GM19238 (cell line): Measurements from ENCODE around the gene ATP11B.
A peak's percentile ranks its signal among the peaks of the same experiment; 100 is the strongest.
"Not testable (repeated sequence)": the region's sequence is repeated elsewhere in the genome, so short reads cannot be mapped to it uniquely, and the experiment has no call there.

Source experiments
- DNase-seq: peaks from one replicate; pipeline ENCODE4 v3.0.0; 2011; ENCODE audit warnings: low spot score; ENCODE audit not compliant: insufficient read length

ATP11B gene

GRCh38 chr3:182794455-182795388, 1.4 kb downstream of the ATP11B start:
- no peak for DNase-seq

GRCh38 chr3:182795389-182795782, 2.1 kb downstream of the ATP11B start:
- peak; percentile 30 for DNase-seq

- no peak for DNase-seq
Observed at GRCh38 chr3:182796310-182796709, 3.0 kb downstream of the ATP11B start.

- DNase-seq: no peak
Observed at GRCh38 chr3:182797876-182798275, 4.6 kb downstream of the ATP11B start.

DNA sequence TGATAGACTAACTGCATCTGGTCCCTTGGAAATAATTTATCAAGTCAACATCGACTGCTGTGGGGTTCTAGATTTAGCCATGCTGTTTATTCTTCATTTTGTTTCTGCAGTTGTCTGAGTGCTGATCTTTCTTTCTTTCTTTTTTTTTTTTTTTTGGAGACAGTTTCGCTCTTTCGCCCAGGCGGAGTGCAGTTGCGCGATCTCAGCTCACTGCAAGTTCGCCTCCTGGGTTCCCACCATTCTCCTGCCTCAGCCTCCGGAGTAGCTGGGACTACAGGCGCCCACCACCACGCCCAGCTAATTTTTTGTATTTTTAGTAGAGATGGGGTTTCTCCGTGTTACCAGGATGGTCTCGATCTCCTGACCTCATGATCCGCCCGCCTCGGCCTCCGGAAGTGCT, 5.8 kb downstream of the ATP11B start:
- not testable (repeated sequence) for DNase-seq

DNA sequence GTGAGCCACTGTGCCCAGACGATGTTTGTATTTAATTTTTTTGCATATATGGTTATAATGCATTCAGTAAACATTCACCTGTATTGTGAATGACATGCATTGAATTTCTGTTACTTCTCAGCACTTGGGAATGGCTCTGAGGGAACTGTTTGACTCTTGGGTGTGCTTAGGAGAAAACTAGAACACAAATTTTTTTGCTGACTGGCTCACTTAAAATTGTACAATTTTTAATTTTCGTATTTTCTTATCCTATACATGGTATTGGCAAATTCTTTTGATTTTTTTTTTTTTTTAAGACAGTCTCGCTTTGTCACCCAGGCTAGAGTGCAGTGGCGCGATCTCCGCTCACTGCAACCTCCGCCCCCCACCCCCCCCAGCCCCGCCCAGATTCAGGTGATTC, 7.2 kb downstream of the ATP11B start:
- DNase-seq: no peak

DNA sequence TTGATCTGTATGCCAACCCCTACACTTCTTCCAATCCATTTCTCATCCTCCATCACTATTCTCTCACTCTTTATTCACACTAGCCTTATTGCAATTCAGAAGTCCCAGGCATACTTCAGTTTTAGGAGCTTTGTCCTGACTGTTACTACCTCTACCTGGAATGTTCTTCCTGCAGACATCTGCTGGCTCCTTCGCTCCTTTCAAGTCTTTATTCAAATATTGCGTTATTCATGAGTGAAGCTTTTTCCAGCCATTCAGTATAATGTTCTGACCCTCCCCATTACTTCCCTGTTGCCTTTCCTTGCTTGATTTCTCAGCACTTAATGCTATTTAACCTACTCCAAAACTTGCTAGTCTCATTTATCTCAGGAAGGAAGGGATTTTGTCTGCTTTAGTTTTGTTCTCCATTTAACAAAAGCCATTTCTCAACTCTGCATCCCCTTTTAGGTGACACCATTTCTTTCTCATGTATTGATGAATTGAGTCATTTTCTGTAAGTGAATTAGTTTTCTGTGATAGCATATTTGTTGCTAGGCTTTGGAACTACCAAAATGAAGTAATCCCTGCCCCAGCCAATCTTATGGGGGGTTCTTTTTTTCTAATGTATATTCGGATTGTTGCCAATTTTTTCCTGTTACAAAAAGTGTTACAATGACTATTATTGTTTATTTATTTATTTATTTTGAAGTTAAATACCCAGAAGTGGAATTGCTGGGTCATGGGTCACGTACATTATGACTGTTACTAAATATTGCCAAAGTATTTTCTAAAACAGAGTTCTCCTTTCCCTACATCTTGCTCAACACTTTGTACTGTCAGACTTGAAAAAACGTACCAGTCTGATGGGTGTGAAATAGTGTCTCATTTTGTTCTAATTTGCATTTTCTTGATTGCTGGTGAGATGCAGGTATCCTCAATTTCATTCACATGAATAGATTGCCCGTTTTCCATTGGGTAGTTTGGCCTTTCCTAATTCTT, 9.4 kb downstream of the ATP11B start:
- no peak for DNase-seq

GRCh38 chr3:182803596-182803995, 10.3 kb downstream of the ATP11B start:
- DNase-seq: no peak

- no peak for DNase-seq
Observed at GRCh38 chr3:182807061-182807460, 13.8 kb downstream of the ATP11B start.

GRCh38 chr3:182808041-182808770, 14.9 kb downstream of the ATP11B start:
- no peak for DNase-seq

DNA sequence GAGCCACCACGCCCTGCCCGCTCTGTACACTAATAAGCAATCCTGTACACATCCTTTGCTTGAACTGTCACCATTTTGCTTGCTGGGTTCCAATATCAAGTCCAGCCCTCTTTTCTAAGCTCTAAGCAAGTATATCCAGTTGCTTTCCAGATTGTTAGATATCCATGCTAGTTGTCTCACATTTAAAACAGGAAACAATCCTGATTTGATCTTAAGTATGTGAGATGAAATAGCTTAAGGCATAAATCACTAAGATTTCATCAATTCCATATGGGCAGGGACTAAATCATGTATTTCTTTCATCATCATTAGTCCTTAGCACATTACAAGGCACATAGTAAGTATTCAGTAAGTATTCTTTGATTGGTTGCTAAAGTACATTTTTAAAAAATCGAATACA, 16.2 kb downstream of the ATP11B start:
- no peak for DNase-seq

DNA sequence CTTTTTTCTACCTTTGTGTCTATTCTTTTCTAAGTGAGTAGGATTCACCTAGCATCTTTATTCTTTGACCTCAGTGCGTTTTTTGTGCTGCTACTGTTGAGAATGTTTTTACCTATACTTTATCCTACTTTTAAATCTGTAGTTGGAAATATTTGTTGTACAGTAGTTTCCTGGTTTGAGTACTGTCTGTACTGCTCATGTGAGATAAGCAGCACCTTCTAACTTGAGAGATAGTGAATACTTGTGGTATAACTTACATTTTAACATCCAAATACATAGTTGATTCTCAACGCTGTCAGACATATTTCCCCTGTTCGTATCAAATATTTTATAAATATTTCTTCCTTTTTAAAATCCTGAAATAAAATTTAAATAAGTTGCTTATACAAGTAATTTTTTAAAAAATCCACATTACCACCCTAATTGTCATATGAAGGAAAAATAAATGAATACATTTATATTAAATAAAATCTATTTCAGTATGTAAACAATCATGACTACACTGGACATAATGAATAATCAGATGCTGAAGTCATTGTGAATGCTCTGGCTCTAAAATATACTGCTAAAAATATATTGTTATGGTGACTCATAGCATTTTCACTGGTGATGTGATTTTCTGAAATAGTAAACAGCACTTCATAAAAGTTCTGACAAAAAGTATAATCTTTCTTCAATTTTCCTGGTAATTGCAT, 17.4 kb downstream of the ATP11B start:
- no peak for DNase-seq

GRCh38 chr3:182811269-182811596, 17.9 kb downstream of the ATP11B start:
- DNase-seq: no peak

- no peak for DNase-seq
Observed at GRCh38 chr3:182812123-182812522, 18.8 kb downstream of the ATP11B start.

DNA sequence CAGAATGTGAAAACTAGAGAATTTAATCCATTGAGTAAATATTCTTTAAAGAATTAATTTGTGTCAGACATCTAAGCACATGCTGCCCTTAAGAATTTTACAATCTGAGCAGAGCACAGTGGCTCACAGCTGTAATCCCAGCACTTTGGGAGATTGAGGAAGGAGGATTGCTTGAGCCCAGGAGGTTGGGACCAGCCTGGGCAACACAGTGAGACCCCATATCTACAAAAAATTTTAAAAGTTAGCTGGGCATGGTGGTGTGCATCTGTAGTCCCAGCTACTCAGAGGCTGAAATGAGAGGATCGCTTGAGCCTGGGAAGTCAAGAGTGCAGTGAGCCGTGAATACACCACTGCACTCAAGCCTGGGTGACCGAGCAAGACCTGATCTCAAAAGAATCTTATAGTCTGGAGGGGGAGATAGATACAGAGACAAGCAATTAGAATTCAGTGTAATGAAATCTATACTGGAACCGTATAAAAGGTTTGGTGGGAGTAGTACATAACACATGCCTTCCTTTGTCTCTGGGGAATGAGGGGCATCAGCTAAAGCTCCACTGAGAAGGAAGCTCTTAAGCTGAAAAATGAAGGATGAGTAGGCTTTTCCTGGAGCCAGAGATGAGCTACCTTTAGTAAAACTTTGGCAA, 21.2 kb downstream of the ATP11B start:
- no peak for DNase-seq

- DNase-seq: no peak
Observed at GRCh38 chr3:182816181-182816580, 22.9 kb downstream of the ATP11B start.

DNA sequence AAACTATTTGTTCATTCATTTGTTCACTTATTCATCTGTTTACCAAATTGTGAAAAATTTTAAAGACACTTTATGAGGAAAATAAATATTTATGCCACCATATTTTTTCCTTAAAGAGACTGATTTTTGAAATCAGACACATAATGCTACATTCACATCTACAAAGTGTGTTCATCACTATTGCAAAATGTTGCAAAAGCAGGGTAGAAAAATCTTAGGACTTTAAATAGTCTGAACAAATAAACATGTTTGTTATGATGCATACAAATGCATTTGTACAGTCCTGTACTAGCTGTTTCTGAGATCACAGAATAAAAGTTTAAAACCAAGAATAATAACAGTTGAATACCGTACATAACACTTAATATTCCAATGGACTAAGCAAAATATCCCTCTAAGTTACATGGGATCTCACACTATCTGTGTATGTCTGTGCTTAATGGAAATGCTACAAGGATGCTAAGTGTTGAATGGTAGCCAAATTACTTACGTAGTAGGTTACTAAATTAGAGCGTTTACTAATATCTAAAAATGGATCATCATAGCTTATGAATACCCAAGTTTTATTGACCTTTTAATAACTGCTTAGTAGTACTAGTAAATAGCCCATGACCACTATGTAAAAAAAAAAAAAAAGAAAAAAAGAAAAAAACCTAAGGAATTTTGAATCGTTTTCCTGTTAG, 25.1 kb downstream of the ATP11B start:
- no peak for DNase-seq

- no peak for DNase-seq
Observed at GRCh38 chr3:182821221-182821981, 28.1 kb downstream of the ATP11B start.

DNA sequence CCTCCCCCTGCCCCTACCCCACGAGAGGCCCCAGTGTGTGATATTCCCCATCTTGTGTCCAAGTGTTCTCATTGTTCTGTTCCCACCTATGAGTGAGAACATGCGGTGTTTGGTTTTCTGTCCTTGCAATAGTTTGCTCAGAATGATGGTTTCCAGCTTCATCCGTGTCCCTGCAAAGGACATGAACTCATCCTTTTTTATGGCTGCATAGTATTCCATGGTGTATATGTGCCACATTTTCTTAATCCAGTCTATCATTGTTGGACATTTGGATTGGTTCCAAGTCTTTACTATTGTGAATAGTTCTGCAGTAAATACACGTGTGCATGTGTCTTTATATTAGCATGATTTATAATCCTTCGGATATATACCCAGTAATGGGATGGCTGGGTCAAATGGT, 29.0 kb downstream of the ATP11B start:
- not testable (repeated sequence) for DNase-seq
